NCI-H146 treated with DMSO at 0.1 percent for 48 hours (cell line): ENCODE measurements around the gene TMEM107.
A peak's percentile ranks its signal among the peaks of the same experiment; 100 is the strongest.

Experiments
- DNase-seq: peaks from one replicate; lab custom pipeline; 2025; ENCODE audit not compliant: unreplicated experiment; lab: John Stamatoyannopoulos, UW

Gene TMEM107

DNA sequence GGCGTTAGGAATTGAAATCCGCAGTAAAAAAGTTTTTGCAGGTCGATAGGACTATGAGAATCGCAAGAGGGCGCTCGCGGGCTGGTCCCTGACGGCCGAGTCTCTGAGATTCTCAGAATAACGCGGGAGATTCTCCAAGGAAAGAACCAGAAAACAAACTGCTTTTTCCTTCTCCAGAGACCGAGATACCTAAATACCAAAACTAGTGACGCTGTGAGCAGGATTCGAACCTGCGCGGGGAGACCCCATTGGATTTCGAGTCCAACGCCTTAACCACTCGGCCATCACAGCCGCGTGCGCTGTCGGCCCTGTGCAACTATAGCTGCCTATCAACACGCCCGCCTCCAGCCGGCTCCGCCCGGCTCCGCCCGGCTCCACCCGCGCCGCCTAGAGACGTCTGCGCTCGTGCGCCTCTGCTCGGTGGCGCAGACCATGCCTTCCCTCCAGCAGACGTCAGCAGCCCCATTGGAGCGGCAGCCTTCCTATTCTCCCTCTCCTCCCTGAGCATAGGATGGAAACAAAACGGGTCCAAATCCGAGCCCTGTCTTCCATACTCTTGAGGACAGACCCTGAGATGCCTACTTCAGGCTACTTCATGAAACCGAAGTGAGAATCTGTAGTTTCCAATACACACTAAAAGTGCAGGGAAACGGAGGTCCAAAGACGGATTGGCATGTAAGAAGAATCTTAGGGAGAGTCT, 37.4 kb downstream of the TMEM107 start:
- DNase-seq, result peak; percentile 90

DNA sequence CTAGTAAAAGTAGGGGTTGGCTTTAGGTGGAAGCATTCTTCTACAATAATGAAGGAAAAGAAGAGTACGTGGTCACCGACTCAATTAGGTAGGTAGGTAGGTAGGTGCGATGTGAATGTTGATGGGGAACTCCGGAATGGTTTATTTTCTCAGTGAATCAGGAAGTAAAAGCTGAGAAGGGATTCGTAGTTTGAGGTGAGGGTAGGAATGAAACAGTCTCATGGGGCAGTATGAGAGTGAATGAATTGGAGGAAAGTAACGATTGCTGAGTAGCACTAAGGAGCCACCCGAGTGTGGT, 37.9 kb downstream of the TMEM107 start:
- no peak for DNase-seq

DNA sequence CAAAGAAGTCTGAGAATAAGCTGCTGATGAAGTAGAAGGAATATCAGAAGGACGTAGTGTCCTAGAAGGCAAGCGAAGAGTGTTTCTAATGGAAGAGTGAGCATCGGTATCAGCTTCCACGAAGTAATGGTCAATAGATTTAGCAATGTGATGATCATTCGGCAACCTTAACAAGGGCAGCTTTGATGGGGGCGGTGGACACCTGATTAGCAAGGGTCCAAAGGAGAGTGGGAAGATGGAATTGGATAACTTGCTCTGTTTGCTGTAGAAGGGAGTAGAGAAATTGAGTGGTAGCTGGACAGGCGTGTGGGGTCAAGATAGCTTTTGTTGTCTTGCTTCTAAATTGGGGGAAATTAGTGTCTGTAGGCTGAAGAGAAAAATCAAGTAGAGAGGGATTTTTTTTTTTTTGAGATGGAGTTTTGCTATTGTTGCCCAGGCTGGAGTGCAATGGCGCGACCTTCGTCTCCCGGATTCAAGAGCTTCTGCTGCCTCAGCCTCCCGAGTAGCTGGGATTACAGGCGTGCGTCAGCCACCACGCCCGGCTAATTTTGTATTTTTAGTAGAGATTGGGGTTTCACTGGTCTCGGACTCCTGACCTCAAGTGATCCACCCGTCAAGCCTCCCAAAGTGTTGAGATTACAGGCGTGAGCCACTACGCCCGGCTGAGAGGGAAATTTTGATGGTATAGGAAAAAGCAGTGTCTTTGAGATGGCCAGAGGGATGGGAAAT, 38.4 kb downstream of the TMEM107 start:
- no peak for DNase-seq

DNA sequence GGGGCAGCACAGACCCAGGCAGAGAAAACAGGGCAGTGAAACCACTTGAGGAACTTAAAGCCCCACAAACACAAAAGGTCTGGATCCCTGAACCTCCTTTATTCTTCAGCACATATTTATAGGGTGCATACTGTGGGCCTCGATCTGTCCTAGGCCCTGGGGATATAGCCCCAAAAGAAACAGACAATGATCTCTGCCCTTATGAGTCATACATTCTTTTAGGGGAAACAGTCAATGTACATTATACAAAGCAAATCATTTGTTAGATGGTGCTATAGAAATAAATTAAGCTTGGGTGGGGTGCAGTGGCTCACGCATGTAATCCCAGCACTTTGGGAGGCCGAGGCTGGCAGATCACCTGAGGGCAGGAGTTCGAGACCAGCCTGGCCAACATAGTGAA, 42.2 kb downstream of the TMEM107 start:
- no peak for DNase-seq

DNA sequence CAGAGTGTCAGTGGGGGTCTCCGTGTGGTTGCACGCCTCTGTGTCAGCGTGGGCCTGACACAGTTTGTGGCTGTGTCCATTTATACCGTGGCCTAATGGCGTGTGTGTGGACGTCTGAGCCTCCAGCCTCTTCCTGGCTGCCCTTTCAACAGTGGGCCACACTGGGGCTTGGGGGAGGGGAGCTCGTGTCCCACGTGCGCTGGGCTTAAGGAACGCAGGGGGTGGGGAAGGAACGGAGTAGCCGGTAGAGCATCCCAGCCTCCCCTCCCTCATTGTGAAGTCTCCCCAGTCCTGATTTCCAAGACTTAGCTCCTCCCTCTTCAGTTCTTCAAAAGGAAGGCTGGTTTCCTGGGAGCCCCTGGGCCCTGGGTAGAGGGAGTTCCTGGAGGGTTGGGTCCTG, 42.8 kb downstream of the TMEM107 start:
- no peak for DNase-seq

DNA sequence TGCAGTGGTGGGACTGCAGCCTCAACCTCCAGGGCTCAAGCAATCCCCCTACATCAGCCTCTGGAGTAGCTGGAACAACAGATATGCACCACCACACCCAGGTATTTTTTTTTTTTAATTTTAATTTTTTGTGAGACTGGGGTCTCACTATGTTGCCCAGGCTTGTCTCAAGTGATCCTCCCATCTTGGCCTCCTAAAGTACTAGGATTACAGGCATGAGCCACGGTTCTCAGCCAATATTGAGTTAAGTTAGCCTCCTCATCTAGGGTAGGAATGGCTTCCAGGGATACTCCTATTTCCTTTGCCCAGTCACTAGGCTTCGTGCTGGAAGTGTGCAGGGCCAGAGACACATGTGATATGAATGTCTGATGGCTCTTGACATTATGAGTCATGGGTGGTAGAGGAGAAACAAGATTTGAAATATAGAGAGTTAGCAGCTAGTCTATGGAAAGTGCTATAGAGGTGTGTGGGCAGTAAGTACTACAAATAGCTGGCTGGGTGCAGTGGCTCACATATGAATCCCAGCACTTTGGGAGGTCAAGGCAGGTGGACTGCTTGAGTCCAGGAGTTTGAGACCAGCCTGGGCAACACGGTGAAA, 44.2 kb downstream of the TMEM107 start:
- DNase-seq, result no peak

DNA sequence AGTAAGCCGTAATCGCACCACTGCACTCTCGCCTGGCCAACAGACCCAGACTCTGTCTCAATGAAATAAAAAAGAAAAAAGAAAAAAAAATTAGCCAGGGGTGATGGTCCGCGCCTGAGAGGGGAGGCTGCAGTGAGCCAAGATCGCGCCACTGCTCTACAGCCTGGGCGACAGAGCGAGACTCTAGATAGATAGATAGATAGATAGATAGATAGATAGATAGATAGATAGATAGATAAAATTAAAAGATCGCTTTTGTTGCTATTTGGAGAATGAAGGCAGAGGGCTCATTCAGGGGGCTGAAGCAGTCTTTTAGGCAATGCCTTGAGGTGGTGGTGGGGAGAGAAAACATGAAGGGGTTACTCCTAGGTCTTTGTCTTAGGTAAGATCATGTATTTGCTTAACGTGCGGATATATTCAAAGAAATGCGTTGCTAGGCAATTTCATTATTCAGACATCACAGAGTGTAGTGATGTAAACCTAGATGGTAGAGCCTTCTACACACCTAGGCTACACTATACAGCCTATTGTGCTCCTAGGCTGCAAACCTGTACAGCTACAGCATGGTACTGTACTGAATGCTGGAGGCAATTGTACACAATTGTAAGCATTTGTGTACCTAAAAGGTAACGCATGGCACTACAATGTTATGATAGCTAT, 47.9 kb downstream of the TMEM107 start:
- peak; percentile 17 for DNase-seq

DNA sequence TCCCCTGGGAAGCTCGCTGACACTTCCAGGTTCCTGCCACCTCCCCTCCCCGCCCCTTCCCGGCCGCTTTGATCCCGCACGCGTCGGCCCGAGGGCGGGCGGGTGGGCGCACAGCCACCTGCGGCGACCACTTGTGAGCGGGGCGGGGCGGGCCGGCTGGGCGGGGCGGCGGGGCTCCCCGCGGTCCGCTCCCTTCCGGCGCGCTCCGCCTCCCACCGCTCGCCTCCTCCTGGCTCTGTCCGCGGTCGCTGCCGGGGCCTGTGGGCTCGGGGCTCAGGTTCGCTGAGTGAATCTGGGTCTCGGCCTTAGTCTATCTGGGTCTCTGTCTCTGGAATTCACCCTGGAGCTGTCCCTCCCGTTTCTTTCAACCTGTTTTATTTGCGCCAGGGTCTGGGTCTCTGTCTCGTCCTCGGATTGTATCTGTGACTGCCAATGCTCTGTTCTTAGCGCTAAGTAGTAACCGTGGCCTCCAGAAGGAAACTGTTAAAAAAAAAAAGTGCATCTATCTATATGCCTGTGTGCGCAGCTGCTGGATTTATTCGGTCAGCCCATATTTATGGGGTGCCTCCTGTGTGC, 49.6 kb downstream of the TMEM107 start:
- peak; percentile 47 for DNase-seq

DNA sequence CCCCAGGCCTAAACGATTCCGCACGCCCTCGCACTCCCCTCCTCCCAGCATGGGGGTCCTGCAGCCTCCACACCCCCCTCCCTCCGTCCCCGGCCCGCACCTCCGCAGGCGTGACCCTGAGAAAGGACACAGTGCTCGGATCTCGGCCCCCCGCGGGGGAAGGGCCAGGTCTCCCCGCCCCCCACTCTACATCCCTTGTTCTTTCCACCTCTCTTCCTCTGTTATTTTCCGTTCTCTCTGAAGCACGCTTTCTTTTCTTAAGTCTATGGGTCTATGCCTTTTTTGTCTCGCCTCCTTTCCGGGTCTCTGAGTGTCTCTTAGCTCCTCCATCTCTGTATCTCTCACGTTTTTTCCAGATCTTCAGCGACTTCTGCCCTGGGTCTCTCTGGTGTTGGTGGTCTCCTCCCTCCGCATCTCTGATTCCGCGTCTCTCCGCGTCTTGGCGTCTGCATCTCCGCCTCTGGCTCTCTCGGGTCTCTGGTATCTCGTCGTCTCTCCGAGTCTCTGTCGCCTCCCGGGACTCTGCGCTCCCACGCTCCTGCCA, 50.2 kb downstream of the TMEM107 start:
- DNase-seq, result no peak

DNA sequence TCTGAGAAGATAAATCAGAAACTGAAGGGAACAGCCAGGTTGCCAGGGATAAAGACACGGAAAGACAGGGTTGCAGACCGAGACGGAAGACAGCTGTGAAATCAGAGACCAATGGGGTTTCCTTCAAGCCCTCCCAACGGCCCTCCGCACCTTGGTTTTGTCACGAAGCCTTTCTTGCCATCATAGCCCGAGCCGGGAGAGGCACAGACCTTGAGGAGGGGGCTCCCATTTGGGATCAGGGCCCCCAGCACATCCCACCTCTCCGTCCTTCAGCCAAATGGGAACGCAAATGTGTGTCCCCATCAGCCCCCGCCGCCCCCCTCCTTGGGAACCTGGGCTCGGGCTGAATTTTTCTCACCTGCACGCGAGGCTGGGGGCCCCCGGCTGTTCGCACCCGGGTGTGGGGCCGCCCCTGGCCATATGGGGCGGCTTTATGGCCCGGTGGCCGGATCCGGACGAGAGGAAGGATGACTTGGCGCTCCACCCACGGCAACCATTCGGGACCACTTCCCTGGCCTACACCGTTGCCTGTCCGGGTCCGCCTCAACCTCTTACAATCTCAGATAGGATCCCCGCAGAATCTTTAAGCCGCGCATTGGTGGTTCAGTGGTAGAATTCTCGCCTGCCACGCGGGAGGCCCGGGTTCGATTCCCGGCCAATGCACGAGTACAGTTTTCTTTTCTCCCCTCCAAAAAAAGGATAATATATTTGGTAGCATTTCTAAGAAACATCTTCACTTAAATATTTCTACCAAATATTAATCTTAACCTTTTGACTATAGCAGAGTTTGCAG, 50.8 kb downstream of the TMEM107 start:
- DNase-seq, result peak; percentile 50

DNA sequence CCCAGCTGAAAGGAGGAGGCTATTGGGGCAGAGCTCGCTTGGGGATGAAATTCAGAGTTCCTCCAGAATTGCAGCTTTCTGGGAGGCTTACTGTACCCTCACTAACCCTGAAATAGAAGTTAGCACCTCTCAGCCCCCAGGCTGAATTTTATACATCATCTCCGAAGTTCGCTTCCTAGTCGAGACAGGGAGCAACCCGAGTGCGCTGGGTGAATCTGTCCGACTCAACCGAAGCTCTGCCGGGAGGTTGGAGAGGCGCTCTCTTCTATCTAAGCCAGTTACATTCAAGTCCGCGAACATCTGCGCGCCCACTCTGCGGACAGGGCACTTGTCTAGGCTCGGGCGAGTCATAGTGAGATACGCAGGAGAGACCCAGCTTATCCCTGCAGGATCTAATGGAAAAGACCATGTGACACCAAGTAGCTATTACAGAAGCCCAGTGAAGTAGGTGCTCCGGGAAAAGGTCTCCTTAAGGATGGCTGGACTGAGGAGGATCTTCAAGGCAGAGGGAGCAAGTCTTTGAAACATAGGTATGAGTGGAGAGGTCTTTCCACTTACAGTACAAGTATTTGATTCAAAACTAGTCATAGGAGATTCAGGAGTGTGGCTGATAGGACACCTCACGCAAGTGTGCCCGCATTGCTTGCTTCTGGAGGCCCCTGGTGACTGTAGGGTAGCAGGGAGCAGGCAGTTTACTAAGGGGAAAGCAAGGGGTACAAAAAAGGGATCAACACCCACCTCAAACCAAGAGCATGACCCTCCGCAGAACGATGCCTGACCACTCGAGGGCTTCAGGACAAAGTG, 51.6 kb downstream of the TMEM107 start:
- no peak for DNase-seq

DNA sequence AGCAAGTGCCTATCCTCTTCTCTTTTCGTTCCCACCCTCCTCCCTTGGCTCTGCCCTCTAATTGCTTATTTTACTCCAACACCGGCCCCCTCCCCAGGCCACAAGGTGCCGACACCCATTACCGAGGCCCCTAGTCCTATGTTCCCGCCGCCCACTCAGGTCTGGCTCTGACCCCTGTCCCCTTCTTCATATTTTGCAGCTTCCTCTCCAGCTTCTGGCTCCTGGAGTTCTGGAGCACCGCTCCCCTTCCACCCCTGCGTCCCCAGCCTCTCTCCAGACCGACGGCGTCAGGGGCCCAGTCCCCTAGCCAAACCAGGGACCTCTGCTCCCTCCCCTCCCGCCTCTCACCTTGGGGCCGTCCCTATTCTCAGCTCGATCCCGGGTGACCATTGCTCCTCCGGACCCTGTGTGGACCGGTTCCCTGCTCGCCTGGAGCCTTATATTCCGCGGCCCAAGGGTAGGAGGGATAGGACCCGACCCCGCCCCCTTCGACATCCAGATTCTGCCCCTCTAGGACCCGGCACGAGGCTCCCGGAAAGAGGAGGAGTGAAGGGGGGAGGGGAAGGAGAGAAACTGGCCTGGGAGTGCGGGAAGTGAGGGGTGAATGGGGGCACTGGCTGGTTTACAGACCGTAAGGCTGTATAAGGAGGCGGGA, 52.4 kb downstream of the TMEM107 start, which contains the start of gene HES7:
TSS of gene HES7 (minus strand) at position 412 of the 655 bp plus-strand sequence. CDS start at position 390, 22 bp downstream.
- no peak for DNase-seq

DNA sequence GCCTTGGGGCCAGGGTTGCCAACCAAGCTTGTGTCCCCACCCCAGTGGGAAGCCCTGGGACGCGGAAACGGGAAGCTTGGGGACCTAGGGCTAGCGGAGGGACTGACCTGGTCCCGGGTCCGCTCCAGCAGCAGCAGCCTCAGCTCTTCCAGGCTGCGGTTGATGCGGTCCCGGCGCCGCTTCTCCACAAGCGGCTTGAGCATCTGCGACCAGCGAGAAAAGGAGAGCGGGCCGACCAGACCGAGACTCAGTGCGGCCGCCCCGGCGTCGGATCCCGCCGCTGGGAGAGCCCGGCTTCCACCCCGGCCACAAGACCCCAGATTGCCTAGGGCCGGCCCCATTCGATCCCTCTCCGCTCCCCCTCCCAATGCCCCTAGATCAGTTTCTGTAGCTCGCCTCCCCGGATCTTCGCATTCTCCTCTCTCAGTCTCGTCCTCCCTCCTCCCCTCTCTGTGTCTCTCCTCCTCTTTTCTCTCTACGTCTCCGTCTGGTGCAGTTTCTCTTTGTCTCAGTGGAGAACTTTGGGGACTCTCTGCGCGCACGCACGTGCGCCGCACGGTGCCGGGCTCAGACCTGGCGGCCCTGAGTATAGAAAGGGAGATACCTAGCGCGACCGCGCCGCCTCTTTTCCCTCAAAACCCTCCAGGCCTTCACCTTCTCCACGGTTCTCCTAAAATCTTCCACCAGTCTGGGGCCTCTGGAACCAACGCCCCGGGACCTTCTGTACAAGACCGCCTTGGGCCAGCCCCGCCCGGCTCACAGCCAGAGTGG, 53.1 kb downstream of the TMEM107 start:
- no peak for DNase-seq
